B cell (primary cell): ENCODE data around the gene XPO1. TPM values are rescaled to one million over a fixed set of nuclear protein-coding genes. Genes with fewer than 3 reads are reported as not detected.

ENCODE experiments used
- ATAC-seq: fragments of 200-7000 bp; cut with Tn5 transposase; one replicate; pipeline ENCODE4 v1.10.0; 2021; ENCODE audit warnings: low read depth, mild to moderate bottlenecking, moderate number of reproducible peaks, moderate library complexity
- CTCF ChIA-PET: fragments of 350-600 bp; sonication (Branson Sonifier 250); formaldehyde crosslinking; loops from one replicate; lab custom pipeline; 2021; ENCODE audit warnings: antibody characterized with exemption, inconsistent platforms; lab: Charles Lee
- POLR2A ChIA-PET: fragments of 350-600 bp; sonication (Branson Sonifier 250); formaldehyde crosslinking; loops from one replicate; lab custom pipeline; 2021; ENCODE audit warnings: antibody characterized with exemption; lab: Charles Lee
- DNase-seq: peaks from one replicate; pipeline ENCODE4 v3.0.0; 2013
- H2AFZ ChIP-seq: 2 replicates; pipeline ENCODE4 v1.6.1; 2012; ENCODE audit warnings: mild to moderate bottlenecking, low read depth, low read length; ENCODE audit not compliant: insufficient read depth, poor library complexity, severe bottlenecking
- H3K27ac ChIP-seq, 2 donors: 1 replicate in 1 of 2; 2 replicates in 1 of 2; pipeline ENCODE4 v1.5.1; 2012 to 2013; ENCODE audit warnings: low read length in 2 of 2, mild to moderate bottlenecking in 2 of 2, moderate library complexity in 1 of 2
- H3K27me3 ChIP-seq, 4 experiments: fragments of 200-600 bp in 1 of 4; sonication (generic) in 1 of 4; replicated peaks in 1 of 4; 1 replicate in 2 of 4; 2 replicates in 2 of 4; pipeline versions ENCODE4 v1.6.1 to v1.7.0; 2013 to 2016; ENCODE audit warnings: low read length in 3 of 4, mild to moderate bottlenecking in 2 of 4, mixed read lengths in 1 of 4, moderate library complexity in 1 of 4; ENCODE audit not compliant: insufficient read depth in 4 of 4, control insufficient read depth in 3 of 4; ENCODE audit errors: control extremely low read depth in 1 of 4
- H3K36me3 ChIP-seq, 2 experiments: replicated peaks in 1 of 2; 1 replicate in 1 of 2; 2 replicates in 1 of 2; pipeline versions ENCODE4 v1.6.1 to v1.7.1; 2013; ENCODE audit warnings: low read length in 1 of 2; ENCODE audit not compliant: insufficient read depth in 2 of 2, control insufficient read depth in 1 of 2; ENCODE audit errors: control extremely low read depth in 1 of 2, extremely low read depth in 1 of 2
- H3K4me1 ChIP-seq, 2 donors: fragments of 200-600 bp in 1 of 2; sonication (generic) in 1 of 2; 1 replicate in 1 of 2; 2 replicates in 1 of 2; pipeline versions ENCODE4 v1.5.1 to v1.6.1; 2013 to 2017; ENCODE audit warnings: low read length in 2 of 2; ENCODE audit not compliant: control insufficient read depth in 2 of 2, insufficient read depth in 2 of 2
- H3K4me2 ChIP-seq: replicated peaks from 2 replicates; pipeline ENCODE3; 2012; ENCODE audit warnings: mild to moderate bottlenecking, low read depth, low read length; ENCODE audit not compliant: poor library complexity, severe bottlenecking
- H3K4me3 ChIP-seq, 5 experiments: fragments of 200-600 bp in 1 of 5; sonication (generic) in 1 of 5; 1 replicate in 3 of 5; 2 replicates in 2 of 5; pipeline versions ENCODE4 v1.5.1 to v1.7.0; 2011 to 2016; ENCODE audit warnings: low read length in 4 of 5, mild to moderate bottlenecking in 4 of 5, low read depth in 2 of 5, control low read depth in 1 of 5, moderate library complexity in 1 of 5; ENCODE audit not compliant: insufficient read depth in 1 of 5; ENCODE audit errors: control extremely low read depth in 1 of 5, extremely low read depth in 1 of 5
- H3K79me2 ChIP-seq: fragments of 200-600 bp; sonication (generic); one replicate; pipeline ENCODE4 v1.6.0; 2016; ENCODE audit warnings: low read length; ENCODE audit not compliant: control insufficient read depth, insufficient read depth
- H3K9ac ChIP-seq: fragments of 200-600 bp; sonication (generic); 2 replicates; pipeline ENCODE4 v1.6.1; 2017; ENCODE audit warnings: mild to moderate bottlenecking, low read length, moderate library complexity
- H3K9me3 ChIP-seq, 3 donors: one replicate each; pipeline versions ENCODE4 v1.6.1 to v1.7.1; 2013; ENCODE audit warnings: low read length in 2 of 3; ENCODE audit not compliant: control insufficient read depth in 2 of 3, insufficient read depth in 1 of 3; ENCODE audit errors: control extremely low read depth in 1 of 3
- H4K20me1 ChIP-seq: 2 replicates; pipeline ENCODE4 v1.6.0; 2012; ENCODE audit warnings: mild to moderate bottlenecking, low read length; ENCODE audit not compliant: insufficient read depth, control insufficient read depth, poor library complexity, severe bottlenecking
- H3K27ac Mint-ChIP-seq: one replicate; pipeline ENCODE4 v1.8.0; 2021; ENCODE audit warnings: mixed read lengths
- H3K27me3 Mint-ChIP-seq: one replicate; pipeline ENCODE4 v1.8.0; 2021; ENCODE audit warnings: mixed read lengths
- H3K4me1 Mint-ChIP-seq: one replicate; pipeline ENCODE4 v1.8.0; 2021; ENCODE audit warnings: mixed read lengths
- H3K4me3 Mint-ChIP-seq: one replicate; pipeline ENCODE4 v1.8.0; 2021; ENCODE audit warnings: mixed read lengths
- H3K9me3 Mint-ChIP-seq: one replicate; pipeline ENCODE4 v1.8.0; 2022; ENCODE audit warnings: mixed read lengths; ENCODE audit not compliant: insufficient read depth
- EZH2 ChIP-seq: IDR thresholded peaks from 2 replicates; pipeline ENCODE4 v1.6.1; 2012; ENCODE audit warnings: borderline replicate concordance, low read depth, mild to moderate bottlenecking, moderate library complexity, low read length; ENCODE audit not compliant: insufficient read depth, poor library complexity, severe bottlenecking
- WGBS: methylation state at CpG from one replicate; pipeline ENCODE4 v1.1.5; 2013; ENCODE audit warnings: missing lambda C conversion rate; ENCODE audit not compliant: insufficient coverage; 5-methylcytosine and 5-hydroxymethylcytosine counted together
- intact Hi-C: fragments of 100-400 bp; cut with micrococcal nuclease; formaldehyde crosslinking; loops from one replicate; pipeline ENCODE4 v1.10.0; 2022
- polyA plus RNA-seq: library from polyadenylated mRNA; depleted of rRNA; stranded (reverse); fragments of >200 nt; gene quantifications from 2 replicates; pipeline ENCODE4 v1.2.3, GENCODE V29; 2012
- total RNA-seq, 2 donors: library from RNA; stranded (reverse); fragments of 120-200 nt in 1 of 2; gene quantifications; 1 replicate in 1 of 2; 2 replicates in 1 of 2; pipeline versions ENCODE4 v1.2.3 to v1.2.4, GENCODE V29; 2013 to 2022
- TF ChIP-seq, protein P1 (sequence below): fragments of 200-600 bp; IDR thresholded peaks from one replicate; pipeline ENCODE4 v1.8.0; 2022; ENCODE audit warnings: antibody characterized with exemption, mild to moderate bottlenecking

XPO1 gene
- total and polyA plus RNA-seq, 2 donors (not counting 1 experiment from before 2014, with no cell fraction given): 43.8 to 208 TPM

DNA sequence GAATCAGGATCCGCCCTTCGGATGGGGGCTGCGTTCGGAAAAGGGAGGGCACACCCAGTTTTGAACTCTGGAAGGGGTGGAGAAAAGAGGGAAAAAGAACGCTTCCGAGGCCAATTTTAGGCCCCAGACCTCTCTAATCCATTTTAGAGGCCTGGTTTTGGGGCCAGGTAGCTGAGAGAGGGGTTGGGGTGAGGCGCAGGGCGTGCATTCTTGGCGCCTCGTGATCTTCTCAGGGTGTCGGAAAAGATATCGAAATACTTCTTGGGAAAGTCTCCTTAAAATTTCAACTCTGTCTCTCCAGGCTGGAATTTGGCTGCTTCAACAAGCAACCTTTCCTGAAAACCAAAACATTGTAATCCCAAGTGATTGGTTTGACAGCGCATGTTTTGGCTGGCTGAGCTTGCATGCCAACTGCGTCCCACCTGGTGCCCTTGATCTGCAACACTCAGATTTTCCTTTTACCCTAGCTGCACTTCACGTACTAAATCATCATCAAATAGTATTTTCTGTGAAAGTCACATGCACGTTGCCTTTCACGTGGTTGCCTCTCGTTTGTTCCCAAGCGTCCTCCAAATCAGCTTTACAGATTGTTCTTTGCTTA is 864 bp upstream of the XPO1 start:
- H3K9ac ChIP-seq: peak overlapping the region; percentile 86
- peak overlapping the region; percentile 89 for H3K4me2 ChIP-seq
- no peaks in the 10 kb centered on the region for H3K27me3 Mint-ChIP-seq
- peak; percentile 68 for DNase-seq
- TF ChIP-seq, protein P1, sequence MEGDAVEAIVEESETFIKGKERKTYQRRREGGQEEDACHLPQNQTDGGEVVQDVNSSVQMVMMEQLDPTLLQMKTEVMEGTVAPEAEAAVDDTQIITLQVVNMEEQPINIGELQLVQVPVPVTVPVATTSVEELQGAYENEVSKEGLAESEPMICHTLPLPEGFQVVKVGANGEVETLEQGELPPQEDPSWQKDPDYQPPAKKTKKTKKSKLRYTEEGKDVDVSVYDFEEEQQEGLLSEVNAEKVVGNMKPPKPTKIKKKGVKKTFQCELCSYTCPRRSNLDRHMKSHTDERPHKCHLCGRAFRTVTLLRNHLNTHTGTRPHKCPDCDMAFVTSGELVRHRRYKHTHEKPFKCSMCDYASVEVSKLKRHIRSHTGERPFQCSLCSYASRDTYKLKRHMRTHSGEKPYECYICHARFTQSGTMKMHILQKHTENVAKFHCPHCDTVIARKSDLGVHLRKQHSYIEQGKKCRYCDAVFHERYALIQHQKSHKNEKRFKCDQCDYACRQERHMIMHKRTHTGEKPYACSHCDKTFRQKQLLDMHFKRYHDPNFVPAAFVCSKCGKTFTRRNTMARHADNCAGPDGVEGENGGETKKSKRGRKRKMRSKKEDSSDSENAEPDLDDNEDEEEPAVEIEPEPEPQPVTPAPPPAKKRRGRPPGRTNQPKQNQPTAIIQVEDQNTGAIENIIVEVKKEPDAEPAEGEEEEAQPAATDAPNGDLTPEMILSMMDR: no peak
- TF ChIP-seq EZH2: no peak
- POLR2A ChIA-PET: interaction anchor here (0.6 to 2.4 kb wide), 6 partner anchors 15 to 657 kb away, joined by 3 to 10 read pairs (median 7); partner anchors contain the start of genes FAM161A and USP34
- H3K79me2 ChIP-seq: peaks cover 43% of the 10 kb centered on the region
- intact Hi-C loops: loop anchor here (1.0 to 10.0 kb wide), 13 partner anchors 37 to 658 kb away; partner anchors contain the start of genes B3GNT2, CCT4, COMMD1 and FAM161A
- H3K27ac Mint-ChIP-seq: peak overlapping the region; percentile 100
- peaks cover 22 to 23% of the 10 kb centered on the region in 2 donors for H3K4me1 ChIP-seq
- peak overlapping the region; percentile 99 for H3K4me3 Mint-ChIP-seq
- H3K4me1 Mint-ChIP-seq: peaks cover 36% of the 10 kb centered on the region
- peak overlapping the region; percentile 88 for H2AFZ ChIP-seq
- WGBS: 3% methylated on average over 11 of the region's 19 CpGs
- H3K9me3 Mint-ChIP-seq: no peaks in the 10 kb centered on the region
- H3K27me3 ChIP-seq: no peaks in the 10 kb centered on the region
- H3K4me3 ChIP-seq: peak overlapping the region in 4 of 5 experiments; percentile 71 to 88 (median 80)
- no peaks in the 10 kb centered on the region for H3K9me3 ChIP-seq
- peak overlapping the region; percentile 99 to 100 for H3K27ac ChIP-seq
- ATAC-seq: no peak
- H4K20me1 ChIP-seq: peaks cover 16% of the 10 kb centered on the region
- CTCF ChIA-PET: interaction anchor here (0.7 to 3.2 kb wide), 5 partner anchors 62 to 253 kb away, joined by 3 to 8 read pairs (median 3); no protein-coding TSS in a partner anchor
- H3K36me3 ChIP-seq: no peaks in the 10 kb centered on the region

DNA sequence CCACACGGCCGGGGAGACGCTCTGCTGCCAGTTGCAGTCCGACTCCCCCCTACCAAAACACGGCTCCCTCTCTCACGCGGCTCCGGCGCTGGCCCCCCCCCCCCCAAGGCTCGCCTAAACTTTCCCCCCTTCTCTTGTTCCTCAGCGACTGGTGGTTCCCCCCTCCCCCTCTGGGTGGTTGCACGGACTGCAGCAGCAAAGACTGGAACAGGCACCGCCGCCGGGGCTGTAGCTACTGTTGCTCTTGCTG is 281 bp downstream of the XPO1 start:
- peaks cover 55% of the 10 kb centered on the region for H3K79me2 ChIP-seq
- H3K9me3 Mint-ChIP-seq: no peaks in the 10 kb centered on the region
- peaks cover 22% of the 10 kb centered on the region for H4K20me1 ChIP-seq
- no peaks in the 10 kb centered on the region for H3K36me3 ChIP-seq
- WGBS: 0% methylated on average over 5 of the region's 15 CpGs
- H3K27ac ChIP-seq: peak overlapping the region; percentile 99 to 100
- ChIA-PET POLR2A (interaction anchor here (0.6 to 2.4 kb wide), 10 partner anchors 7 to 655 kb away, joined by 4 to 10 read pairs (median 6); partner anchors contain the start of genes FAM161A and USP34), CTCF (interaction anchor here (1.0 to 3.2 kb wide), 6 partner anchors 61 to 255 kb away, joined by 3 to 8 read pairs (median 3); no protein-coding TSS in a partner anchor)
- H3K4me1 Mint-ChIP-seq: peaks cover 37% of the 10 kb centered on the region
- no peaks in the 10 kb centered on the region for H3K9me3 ChIP-seq
- peak overlapping the region; percentile 100 for H3K27ac Mint-ChIP-seq
- peak overlapping the region; percentile 69 to 88 (median 73) for H3K4me3 ChIP-seq
- ATAC-seq: peak; percentile 19
- TF ChIP-seq EZH2: no peak
- peaks cover 22 to 26% of the 10 kb centered on the region in 2 donors for H3K4me1 ChIP-seq
- no peaks in the 10 kb centered on the region for H3K27me3 Mint-ChIP-seq
- H2AFZ ChIP-seq: peak overlapping the region; percentile 88
- H3K9ac ChIP-seq: peak overlapping the region; percentile 86
- DNase-seq: no peak
- H3K27me3 ChIP-seq: no peaks in the 10 kb centered on the region
- intact Hi-C loops: loop anchor here (1.0 to 10.0 kb wide), 14 partner anchors 36 to 659 kb away; partner anchors contain the start of genes B3GNT2, CCT4, COMMD1 and FAM161A
- peak overlapping the region; percentile 89 for H3K4me2 ChIP-seq
- peak overlapping the region; percentile 99 for H3K4me3 Mint-ChIP-seq
